Neuron (in vitro differentiated cells): ENCODE measurements around the gene UBL4A.
A peak's percentile ranks its signal among the peaks of the same experiment; 100 is the strongest.

ENCODE experiments used
- H2AFZ ChIP-seq: one replicate; pipeline ENCODE4 v1.6.1; 2013; ENCODE audit warnings: low read depth, mild to moderate bottlenecking, inconsistent platforms, low read length, moderate library complexity
- H3K27me3 ChIP-seq: one replicate; pipeline ENCODE4 v1.6.1; 2013; ENCODE audit warnings: low read length; ENCODE audit not compliant: insufficient read depth
- H3K36me3 ChIP-seq: one replicate; pipeline ENCODE4 v1.6.1; 2013; ENCODE audit warnings: low read length; ENCODE audit not compliant: insufficient read depth
- H3K4me1 ChIP-seq: one replicate; pipeline ENCODE4 v1.6.1; 2013; ENCODE audit warnings: low read length; ENCODE audit not compliant: insufficient read depth
- H3K4me3 ChIP-seq: 2 replicates; pipeline ENCODE4 v1.5.1; 2013; ENCODE audit warnings: mild to moderate bottlenecking, low read length, moderate library complexity
- H3K9me3 ChIP-seq: one replicate; pipeline ENCODE4 v1.6.1; 2013; ENCODE audit warnings: low read length

The UBL4A gene

DNA sequence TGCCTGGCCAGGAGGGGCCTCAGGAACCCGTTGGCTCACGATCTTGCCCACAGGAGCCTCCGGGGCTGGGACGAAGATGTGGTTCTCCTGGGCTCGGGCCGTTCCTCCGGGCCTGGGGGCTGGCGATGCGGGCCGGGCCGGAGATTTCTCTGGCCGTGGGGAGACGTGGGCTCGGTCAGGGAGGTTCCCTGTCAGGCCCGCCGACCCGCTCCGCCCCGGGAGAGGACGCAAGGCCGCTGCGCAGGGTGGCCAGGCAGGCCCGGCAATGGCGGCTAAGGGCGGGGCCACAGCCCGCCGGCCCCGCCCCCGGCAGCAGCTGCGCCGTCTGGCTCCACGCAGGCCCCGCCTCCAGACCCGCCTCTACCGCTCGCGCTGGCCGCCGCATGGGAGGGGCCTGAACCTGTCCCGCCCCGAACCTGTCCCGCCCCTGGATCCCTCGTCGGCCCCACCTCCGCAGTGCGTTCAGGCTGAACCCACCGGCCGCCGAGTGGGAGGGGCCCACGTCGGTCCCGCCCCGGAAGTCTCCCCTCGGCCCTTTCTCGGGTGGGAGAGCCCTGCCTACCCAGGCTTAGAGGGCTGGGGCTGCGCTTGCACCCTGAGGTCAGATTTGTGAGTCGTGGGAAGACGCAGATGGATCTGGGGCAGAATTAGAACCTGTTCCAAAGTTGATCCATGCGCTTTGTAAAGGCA is 29.7 kb upstream of the UBL4A start, which contains the start of gene FAM3A:
Gene FAM3A, minus strand, starts transcription at position 267 of the 690 bp plus-strand sequence. CDS start 460 bp downstream, outside the sequence.
- H3K27me3 ChIP-seq = no peaks in the 10 kb centered on the region
- H3K4me1 ChIP-seq = peaks cover 15% of the 10 kb centered on the region
- H2AFZ ChIP-seq = peak within 1 kb of the TSS; percentile 37
- no peaks in the 10 kb centered on the region for H3K36me3 ChIP-seq
- H3K9me3 ChIP-seq = no peaks in the 10 kb centered on the region
- peak within 1 kb of the TSS; percentile 55 for H3K4me3 ChIP-seq

DNA sequence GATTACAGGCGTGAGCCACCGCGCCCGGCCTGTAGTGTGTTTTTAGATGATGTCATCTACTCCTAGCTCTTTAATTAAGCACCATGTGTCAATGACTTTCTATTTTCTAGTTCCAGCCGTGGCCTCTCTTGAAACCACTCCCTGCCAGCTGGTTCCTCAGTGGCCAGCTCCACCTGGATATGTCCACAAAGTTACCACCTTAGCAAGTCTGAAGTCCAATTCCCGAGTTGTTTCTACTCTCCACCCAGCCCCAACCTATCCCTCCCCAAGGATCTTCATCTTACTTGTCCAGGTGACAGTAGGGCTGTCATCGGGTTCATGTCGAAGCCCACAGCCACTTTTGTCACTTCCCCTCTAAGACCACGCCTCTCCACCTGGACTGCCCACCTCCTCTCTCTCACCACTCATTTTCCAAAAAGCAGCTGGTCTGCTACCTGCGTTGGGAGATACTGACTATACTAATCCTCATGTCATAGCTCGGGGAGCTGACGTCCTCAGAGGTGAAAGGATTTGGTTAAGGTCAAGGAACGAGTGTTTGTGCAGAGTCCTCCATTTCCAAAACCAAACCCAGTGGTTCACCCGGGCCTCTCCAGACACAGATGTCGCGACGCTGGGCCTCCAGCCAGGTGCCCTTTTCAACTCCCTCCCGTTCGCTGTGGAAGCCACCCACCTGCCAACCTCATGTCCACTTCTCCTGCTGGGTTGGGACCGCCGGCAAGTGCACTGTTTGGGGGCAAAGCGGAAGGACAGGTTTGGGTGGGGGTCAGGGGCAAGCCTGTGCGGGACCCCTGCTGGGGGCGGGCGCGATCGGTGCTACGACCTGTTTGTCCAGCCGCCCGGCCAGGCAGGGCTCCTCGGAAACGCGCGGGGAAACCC is 28.9 kb upstream of the UBL4A start:
- H3K9me3 ChIP-seq = no peaks in the 10 kb centered on the region
- no peaks in the 10 kb centered on the region for H3K36me3 ChIP-seq
- H3K27me3 ChIP-seq = no peaks in the 10 kb centered on the region
- H3K4me3 ChIP-seq = peak overlapping the region; percentile 55
- H3K4me1 ChIP-seq = peaks cover 15% of the 10 kb centered on the region
- H2AFZ ChIP-seq = no peak overlapping the region

DNA sequence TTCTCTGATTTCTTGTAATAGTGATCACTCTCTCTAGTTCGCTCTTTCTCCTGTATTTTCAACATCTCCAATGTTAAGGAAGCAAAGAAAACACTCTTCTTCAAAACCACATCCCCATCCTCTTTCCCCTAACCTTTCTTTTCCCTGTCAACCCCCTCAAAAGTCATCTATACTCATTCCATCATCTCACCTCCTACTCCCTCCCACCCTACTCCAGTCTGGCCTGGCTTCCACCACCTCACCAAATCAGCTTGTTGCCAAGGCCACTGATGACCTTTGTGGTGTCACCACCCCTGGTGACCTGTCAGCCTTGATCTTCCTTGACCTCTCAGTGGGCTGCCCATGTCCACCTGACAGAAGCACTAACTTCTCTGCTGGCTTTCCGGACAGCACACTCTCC is 27.3 kb upstream of the UBL4A start:
- H3K4me3 ChIP-seq = no peak overlapping the region
- peaks cover 15% of the 10 kb centered on the region for H3K4me1 ChIP-seq
- H3K36me3 ChIP-seq = no peaks in the 10 kb centered on the region
- no peaks in the 10 kb centered on the region for H3K27me3 ChIP-seq
- H2AFZ ChIP-seq = no peak overlapping the region
- H3K9me3 ChIP-seq = peaks cover 7% of the 10 kb centered on the region

DNA sequence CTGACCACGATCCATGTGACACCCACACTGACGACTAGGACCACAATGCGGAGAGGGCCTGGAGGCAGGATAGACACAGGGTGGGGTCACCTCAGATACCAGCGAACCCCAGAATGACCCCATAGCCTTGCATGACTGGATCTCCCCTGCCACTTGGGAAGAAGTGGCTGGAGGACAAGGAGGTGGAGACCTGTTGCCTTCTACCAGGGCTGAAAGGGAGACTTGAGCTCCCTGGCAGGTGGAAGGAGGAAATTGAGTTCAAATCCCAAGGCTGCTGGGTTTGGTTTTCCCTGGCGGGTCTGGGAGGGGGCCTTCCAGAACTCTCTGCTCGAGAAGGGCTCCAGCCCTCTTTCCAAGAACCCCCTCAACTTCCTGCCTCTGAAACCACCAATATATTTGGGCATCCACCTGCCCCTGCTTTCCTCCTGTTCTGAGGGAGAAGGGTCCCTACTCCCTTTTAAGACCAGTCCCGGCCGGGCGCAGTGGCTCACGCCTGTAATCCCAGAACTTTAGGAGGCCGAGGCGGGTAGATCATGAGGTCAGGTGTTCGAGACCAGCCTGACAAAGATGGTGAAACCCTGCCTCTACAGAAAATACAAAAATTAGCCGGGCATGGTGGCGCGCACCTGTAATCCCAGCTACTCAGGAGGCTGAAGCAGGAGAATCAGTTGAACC is 26.6 kb upstream of the UBL4A start:
- Histone ChIP-seq H3K4me1 (peaks cover 14% of the 10 kb centered on the region), H3K4me3 (no peak overlapping the region), H3K9me3 (peaks cover 7% of the 10 kb centered on the region), H3K27me3 (no peaks in the 10 kb centered on the region), H2AFZ (no peak overlapping the region), H3K36me3 (no peaks in the 10 kb centered on the region)

DNA sequence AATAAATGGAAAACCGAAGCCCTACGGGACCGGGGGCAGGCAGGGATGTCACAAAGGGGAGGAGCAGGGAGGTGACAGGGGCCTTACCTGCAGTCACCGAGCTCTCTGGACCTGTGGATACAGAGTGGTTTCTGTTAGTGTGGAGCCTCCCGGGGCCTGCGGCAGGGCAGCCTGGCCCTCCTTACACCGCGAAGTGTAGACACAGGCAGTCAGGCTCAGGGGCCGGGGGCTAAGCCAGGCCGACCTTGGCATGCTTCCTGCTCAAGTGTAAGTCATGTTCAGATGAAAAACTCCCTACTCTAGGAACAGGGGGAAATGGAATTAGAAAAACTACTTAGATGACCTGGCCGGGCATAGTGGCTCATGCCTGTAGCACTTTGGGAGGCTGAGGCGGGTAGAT is 25.3 kb upstream of the UBL4A start:
- H2AFZ ChIP-seq = no peak overlapping the region
- H3K4me3 ChIP-seq = no peak overlapping the region
- peaks cover 2% of the 10 kb centered on the region for H3K36me3 ChIP-seq
- peaks cover 2% of the 10 kb centered on the region for H3K4me1 ChIP-seq
- H3K9me3 ChIP-seq = peaks cover 7% of the 10 kb centered on the region
- H3K27me3 ChIP-seq = no peaks in the 10 kb centered on the region

DNA sequence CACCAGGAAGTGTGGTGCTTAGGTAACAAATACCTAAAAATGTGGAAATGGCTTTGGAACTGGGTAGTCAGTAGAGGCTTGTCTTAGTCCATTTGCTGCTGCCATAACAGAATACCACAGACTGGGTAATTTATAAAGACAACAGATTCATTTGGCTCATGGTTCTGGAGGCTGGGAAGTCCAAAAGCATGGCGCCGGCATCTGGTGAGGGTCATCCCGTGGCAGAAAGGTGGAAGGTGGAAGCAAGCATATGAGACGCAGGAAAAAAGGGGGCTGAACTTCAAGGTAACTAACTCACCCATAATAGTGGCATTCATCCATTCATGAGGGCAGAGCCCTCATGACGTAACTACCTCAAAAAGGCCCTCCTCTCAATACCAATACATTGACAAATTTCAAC is 23.0 kb upstream of the UBL4A start:
- no peak overlapping the region for H2AFZ ChIP-seq
- no peaks in the 10 kb centered on the region for H3K4me1 ChIP-seq
- peaks cover 3% of the 10 kb centered on the region for H3K36me3 ChIP-seq
- H3K27me3 ChIP-seq = no peaks in the 10 kb centered on the region
- H3K4me3 ChIP-seq = no peak overlapping the region
- peaks cover 7% of the 10 kb centered on the region for H3K9me3 ChIP-seq

DNA sequence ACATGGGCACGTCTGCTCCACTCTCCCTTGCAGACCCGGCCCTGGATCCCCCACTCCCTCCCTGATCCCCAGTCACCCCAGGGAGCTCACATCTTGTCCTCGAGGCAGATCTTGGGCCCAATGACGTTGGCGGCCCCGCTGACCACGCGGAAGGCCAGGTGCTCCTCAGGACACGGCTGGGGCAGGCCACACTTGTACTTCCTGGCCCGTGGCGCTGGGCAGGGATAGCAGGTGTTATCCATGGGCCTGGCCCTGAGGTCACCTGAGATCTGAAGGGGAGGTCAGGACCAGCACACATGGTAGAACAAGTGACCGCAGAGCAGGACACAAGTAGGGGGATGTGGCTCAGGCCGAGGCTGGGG is 21.9 kb upstream of the UBL4A start:
- Histone ChIP-seq H3K27me3 (no peaks in the 10 kb centered on the region), H3K4me3 (no peak overlapping the region), H2AFZ (no peak overlapping the region), H3K9me3 (peaks cover 7% of the 10 kb centered on the region), H3K4me1 (no peaks in the 10 kb centered on the region), H3K36me3 (peaks cover 3% of the 10 kb centered on the region)

DNA sequence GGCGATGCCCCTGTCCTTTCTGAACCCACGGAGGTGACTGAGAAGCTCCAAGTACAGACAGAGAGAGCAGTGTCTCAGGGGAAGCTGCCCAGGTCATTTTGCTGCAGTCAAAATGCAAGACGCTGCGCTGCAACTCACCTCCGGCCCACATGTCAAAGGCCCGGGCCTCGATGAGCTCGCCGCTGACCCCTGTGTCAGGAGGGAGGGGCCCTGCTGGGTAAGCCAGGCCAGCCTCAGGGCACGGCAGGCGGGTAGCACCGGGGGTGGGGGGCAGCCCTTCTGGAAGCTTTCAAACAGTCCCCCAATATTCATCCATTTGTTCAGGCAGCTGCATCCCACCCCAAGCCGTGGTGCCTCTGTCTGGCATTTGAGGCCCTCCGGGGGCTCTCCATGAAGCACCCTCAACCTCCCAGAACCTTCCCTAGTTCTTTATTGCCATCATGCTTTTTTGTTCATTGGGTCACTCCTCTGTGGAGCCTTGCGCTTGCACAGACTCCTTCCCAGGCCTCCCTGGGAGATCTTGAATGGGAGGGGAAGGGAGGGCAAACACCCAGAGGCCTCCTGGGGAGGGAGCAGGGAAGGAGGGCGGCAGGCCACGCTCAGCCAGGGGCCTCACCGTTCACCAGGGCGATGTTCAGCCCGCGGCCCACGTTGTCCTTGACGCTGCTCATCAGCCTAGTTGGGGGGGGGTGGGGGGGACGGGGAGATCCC is 21.4 kb upstream of the UBL4A start:
- H3K4me3 ChIP-seq = no peak overlapping the region
- no peaks in the 10 kb centered on the region for H3K4me1 ChIP-seq
- no peak overlapping the region for H2AFZ ChIP-seq
- peaks cover 3% of the 10 kb centered on the region for H3K36me3 ChIP-seq
- H3K9me3 ChIP-seq = peaks cover 7% of the 10 kb centered on the region
- H3K27me3 ChIP-seq = no peaks in the 10 kb centered on the region

DNA sequence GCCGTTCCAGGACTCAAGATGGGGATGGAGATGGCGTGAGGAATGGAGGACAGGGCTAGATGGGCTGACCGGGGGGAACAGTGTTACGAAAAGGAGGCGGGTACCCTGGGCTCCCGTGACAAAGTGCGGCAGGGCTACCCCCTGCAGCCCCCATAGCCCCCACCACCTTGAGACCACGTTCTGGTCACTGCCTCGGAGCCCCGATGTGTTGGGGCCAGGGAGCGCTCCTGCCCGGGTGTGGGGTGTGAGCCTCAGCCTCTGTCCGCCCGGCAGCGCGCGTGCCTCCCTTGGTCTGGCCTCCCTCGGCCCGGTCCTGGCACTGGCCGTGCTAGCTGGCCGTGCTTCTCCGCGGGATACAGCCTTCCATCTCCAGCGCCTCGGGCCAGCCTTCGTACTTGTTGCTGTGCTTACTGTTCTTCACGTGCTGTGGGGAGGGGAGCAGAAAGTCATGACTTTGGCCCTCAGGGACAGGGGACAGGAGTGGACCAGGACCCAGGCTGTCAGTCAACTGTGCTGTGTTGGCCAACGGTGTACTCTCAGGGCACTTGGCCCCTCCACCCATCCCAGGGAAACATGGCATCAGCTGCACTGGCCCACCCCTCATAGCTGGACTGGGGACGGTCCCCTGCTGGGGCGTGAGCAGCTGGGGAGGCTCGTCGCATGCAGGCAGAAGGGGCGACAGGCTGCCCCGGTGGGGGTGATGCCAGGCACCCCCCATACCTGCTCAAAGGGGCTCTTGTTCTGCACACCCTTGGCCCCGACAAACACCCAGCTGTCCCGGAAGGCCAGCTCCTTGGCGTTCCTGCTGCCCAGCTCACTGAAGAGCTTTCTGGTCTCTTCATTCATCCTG is 20.3 kb upstream of the UBL4A start:
- Histone ChIP-seq H3K27me3 (no peaks in the 10 kb centered on the region), H2AFZ (no peak overlapping the region), H3K4me3 (no peak overlapping the region), H3K9me3 (peaks cover 7% of the 10 kb centered on the region), H3K36me3 (peaks cover 3% of the 10 kb centered on the region), H3K4me1 (no peaks in the 10 kb centered on the region)

DNA sequence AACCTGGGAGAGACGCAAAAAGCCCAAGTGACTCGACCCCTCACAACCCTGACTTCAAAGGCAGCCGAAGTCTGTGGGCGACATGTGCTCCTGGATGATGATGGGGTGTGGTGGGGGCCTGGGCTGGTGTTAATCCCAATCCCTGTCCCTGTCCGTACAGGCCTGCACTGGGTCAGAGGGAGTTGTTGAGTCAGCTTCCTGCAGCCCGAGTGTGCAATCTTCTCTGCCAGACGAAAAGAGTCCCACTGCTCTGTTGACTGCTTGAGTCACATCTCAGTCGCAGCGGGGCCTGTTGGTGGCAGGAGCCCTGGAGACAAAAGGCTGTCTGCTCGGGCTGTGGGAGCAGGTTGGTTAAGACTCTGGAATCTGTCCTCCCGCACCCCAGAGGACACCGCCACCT is 19.3 kb upstream of the UBL4A start:
- no peak overlapping the region for H2AFZ ChIP-seq
- peaks cover 7% of the 10 kb centered on the region for H3K9me3 ChIP-seq
- H3K4me3 ChIP-seq = no peak overlapping the region
- no peaks in the 10 kb centered on the region for H3K4me1 ChIP-seq
- H3K36me3 ChIP-seq = peaks cover 3% of the 10 kb centered on the region
- H3K27me3 ChIP-seq = no peaks in the 10 kb centered on the region

DNA sequence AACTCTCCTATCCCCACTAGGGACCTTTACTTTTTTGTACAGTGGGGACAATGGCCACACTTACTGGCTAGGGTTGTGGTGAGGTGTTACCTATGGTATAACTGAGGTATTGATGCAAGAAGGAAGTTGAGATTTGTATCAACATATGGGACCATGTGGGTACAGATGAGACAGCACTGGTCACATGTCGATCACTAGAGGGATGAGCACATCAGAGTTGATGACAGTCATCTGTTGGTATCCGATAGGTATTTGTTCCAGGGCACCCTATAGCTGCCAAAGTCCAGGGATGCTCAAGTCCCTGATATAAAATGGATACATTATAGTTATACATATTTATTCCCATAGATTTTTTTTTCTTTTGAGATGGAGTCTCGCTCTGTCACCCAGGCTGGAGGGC is 16.6 kb upstream of the UBL4A start:
- no peak overlapping the region for H2AFZ ChIP-seq
- peaks cover 3% of the 10 kb centered on the region for H3K36me3 ChIP-seq
- no peaks in the 10 kb centered on the region for H3K27me3 ChIP-seq
- no peak overlapping the region for H3K4me3 ChIP-seq
- no peaks in the 10 kb centered on the region for H3K4me1 ChIP-seq
- H3K9me3 ChIP-seq = no peaks in the 10 kb centered on the region

DNA sequence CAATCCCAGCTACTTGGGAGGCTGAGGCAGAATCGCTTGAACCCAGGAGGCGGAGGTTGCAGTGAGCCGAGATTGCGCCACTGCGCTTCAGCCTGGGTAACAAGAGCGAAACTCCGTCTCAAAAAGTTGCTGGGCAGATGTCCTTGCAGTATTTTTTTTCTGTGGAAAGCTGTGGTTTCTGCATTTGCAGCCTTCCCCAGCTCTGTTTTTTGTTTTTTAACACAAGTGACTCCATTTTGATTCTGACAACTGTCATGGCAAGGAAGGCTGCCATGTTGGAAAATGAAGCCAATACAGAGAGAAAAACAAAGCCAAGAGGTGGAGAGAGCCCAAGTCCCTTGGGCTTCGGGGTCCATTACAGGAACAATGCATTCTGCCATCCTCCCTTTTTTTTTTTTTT is 15.7 kb upstream of the UBL4A start:
- H3K27me3 ChIP-seq = no peaks in the 10 kb centered on the region

More for the DNA sequence above, 15.7 kb upstream of the UBL4A start:
- Histone ChIP-seq H3K36me3 (peaks cover 3% of the 10 kb centered on the region), H3K9me3 (no peaks in the 10 kb centered on the region), H2AFZ (no peak overlapping the region), H3K4me1 (no peaks in the 10 kb centered on the region), H3K4me3 (no peak overlapping the region)
